AG04449 (cell line): ENCODE results near the gene NAT9.

Source experiments
- CTCF ChIA-PET: fragments of 350-600 bp; formaldehyde crosslinking; extraction: SDS; loops from one replicate; lab custom pipeline; 2021; ENCODE audit warnings: antibody characterized with exemption; lab: Yijun Ruan, JAX
- POLR2A ChIA-PET: fragments of 400-600, 350-600 bp; formaldehyde crosslinking; extraction: SDS; loops from one replicate; lab custom pipeline; 2020; ENCODE audit warnings: antibody characterized with exemption, inconsistent platforms; lab: Yijun Ruan, JAX
- DNase-seq: peaks from one replicate; pipeline ENCODE4 v3.0.0-alpha.2; 2010; ENCODE audit warnings: low read depth, low spot score
- H3K4me3 ChIP-seq: 2 replicates; pipeline ENCODE4 v1.5.1; 2011; ENCODE audit warnings: low read depth, mild to moderate bottlenecking, control low read depth, low read length
- CTCF ChIP-seq: IDR thresholded peaks from one replicate; pipeline ENCODE4 v1.5.1; 2011; ENCODE audit warnings: mild to moderate bottlenecking, moderate library complexity, low read length, control low read depth, inconsistent platforms; ENCODE audit not compliant: insufficient read depth; ENCODE audit errors: missing control alignments

NAT9 gene

GRCh38 chr17:74757502-74757901, 18.6 kb downstream of the NAT9 start:
- ChIA-PET POLR2A (no interaction called here), CTCF (interaction anchor here (1.5 to 7.9 kb wide), 3 partner anchors 10 to 13 kb away, joined by 4 to 71 read pairs (median 15); no protein-coding TSS in a partner anchor)
- no peak for TF ChIP-seq CTCF
- no peak for DNase-seq
- H3K4me3 ChIP-seq = no peak overlapping the region

- ChIA-PET POLR2A (no interaction called here), CTCF (interaction anchor here (1.5 to 7.9 kb wide), 3 partner anchors 10 to 13 kb away, joined by 4 to 71 read pairs (median 15); no protein-coding TSS in a partner anchor)
- TF ChIP-seq CTCF = no peak
- no peak for DNase-seq
- no peak overlapping the region for H3K4me3 ChIP-seq
Observed at GRCh38 chr17:74756891-74757290, 19.3 kb downstream of the NAT9 start.

GRCh38 chr17:74755533-74755932, 20.6 kb downstream of the NAT9 start:
- TF ChIP-seq CTCF = no peak
- H3K4me3 ChIP-seq = no peak overlapping the region
- ChIA-PET CTCF (interaction anchor here (1.3 to 7.9 kb wide), 4 partner anchors 10 to 110 kb away, joined by 3 to 71 read pairs (median 17); no protein-coding TSS in a partner anchor), POLR2A (no interaction called here)
- DNase-seq = no peak

GRCh38 chr17:74754832-74755231, 21.3 kb downstream of the NAT9 start:
- ChIA-PET CTCF (interaction anchor here (1.1 to 7.9 kb wide), 5 partner anchors 9 to 111 kb away, joined by 3 to 71 read pairs (median 7); no protein-coding TSS in a partner anchor), POLR2A (no interaction called here)
- no peak for DNase-seq
- TF ChIP-seq CTCF = no peak
- no peak overlapping the region for H3K4me3 ChIP-seq

GRCh38 chr17:74752822-74753401, 23.2 kb downstream of the NAT9 start:
- ChIA-PET CTCF (interaction anchor here (1.0 to 5.2 kb wide), 4 partner anchors 9 to 109 kb away, joined by 3 to 27 read pairs (median 5); no protein-coding TSS in a partner anchor), POLR2A (no interaction called here)
- no peak for DNase-seq
- no peak overlapping the region for H3K4me3 ChIP-seq
- no peak for TF ChIP-seq CTCF

GRCh38 chr17:74752415-74752814, 23.7 kb downstream of the NAT9 start:
- TF ChIP-seq CTCF = no peak
- H3K4me3 ChIP-seq = no peak overlapping the region
- ChIA-PET POLR2A (no interaction called here), CTCF (interaction anchor here (1.1 to 5.2 kb wide), 3 partner anchors 19 to 110 kb away, joined by 3 to 27 read pairs (median 7); no protein-coding TSS in a partner anchor)
- DNase-seq = no peak
